ENCODE results near the gene PRDM16. TPM values are rescaled to one million over a fixed set of nuclear protein-coding genes. Genes with fewer than 3 reads are reported as not detected.

Gene PRDM16
- total and polyA plus RNA-seq, 2 of the 4 experiments (the other 2 are of a cell fraction), result 0.02 TPM; not detected in 1

DNA sequence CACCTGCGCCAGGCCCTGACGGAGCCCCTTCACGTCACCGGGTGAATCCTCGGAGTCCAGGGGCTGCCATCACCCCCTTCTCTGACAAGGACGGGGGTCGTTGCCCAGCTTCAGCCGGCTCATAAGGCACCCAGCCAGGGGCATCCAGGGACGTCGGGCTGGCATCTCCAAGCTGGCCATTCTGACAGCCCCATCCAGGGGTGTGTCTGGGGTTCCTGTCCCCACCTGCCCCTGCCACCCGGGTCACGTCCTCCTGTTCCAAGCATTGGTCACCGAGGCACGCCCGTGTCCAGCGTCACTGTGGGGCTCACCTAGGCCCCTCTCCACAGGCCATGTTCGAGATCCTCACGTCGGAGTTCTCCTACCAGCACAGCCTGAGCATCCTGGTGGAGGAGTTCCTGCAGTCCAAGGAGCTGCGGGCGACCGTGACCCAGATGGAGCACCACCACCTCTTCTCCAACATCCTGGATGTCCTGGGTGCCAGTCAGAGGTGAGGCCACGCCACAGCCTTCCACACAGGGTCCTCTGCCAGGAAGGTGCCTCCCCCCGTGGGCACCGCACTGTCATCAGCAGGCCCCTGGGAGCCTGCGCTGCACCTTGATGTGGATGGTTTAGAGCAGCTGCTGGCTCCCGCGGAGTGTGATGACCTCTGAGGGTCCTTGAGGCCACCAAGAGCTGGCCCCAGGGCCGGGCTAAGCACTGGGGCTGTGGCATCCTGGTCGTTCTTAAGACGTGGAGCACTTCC lies 400.3 kb downstream of the PRDM16 start:
- no peak overlapping the region for H3K56ac ChIP-seq (ENCODE audit: extremely low read depth, insufficient read depth, low read length)
- dilution Hi-C loops (cut with HindIII; ENCODE audit: low sequenced_read_pairs, unreplicated experiment), result no loop called here
- no peak for DNase-seq
- POLR2A ChIA-PET (ENCODE audit: unreplicated experiment), result no interaction called here
- TF ChIP-seq RCOR1 (IDR thresholded peaks at IDR 0.05; ENCODE audit: insufficient replicate concordance, low read length) (no peak), RFX5 (IDR thresholded peaks at IDR 0.05; ENCODE audit: low read depth, low read length) (no peak)
- no peaks in the 10 kb centered on the region for H3K36me3 ChIP-seq (ENCODE audit: control insufficient read depth, insufficient read depth, low read length)
- BruUV-seq (replicated peaks), result no TSS peak
- intact Hi-C loops (cut with micrococcal nuclease), result no loop called here
- H3K4me3 ChIP-seq (ENCODE audit: insufficient read depth, low read depth, low read length), result no peak overlapping the region
- no peak overlapping the region for H2AK9ac ChIP-seq (replicated peaks; ENCODE audit: low read depth, low read length, poor library complexity)
- no peak overlapping the region for H4K8ac ChIP-seq (ENCODE audit: low read depth in 2 of 2, low read length in 2 of 2)
- no peak overlapping the region for H4K5ac ChIP-seq (ENCODE audit: low read depth, low read length)
- in situ Hi-C loops (cut with MboI; ENCODE audit: low sequenced_read_pairs), result no loop called here
- no peak overlapping the region for H3K23ac ChIP-seq (ENCODE audit: low read depth, low read length)
- H3K18ac ChIP-seq (ENCODE audit: low read depth, low read length), result no peak overlapping the region
- no peaks in the 10 kb centered on the region for H3K9me3 ChIP-seq (ENCODE audit: control insufficient read depth, insufficient read depth, low read length)
- no peak overlapping the region for H2BK15ac ChIP-seq (ENCODE audit: low read depth, low read length)
- H2AK5ac ChIP-seq (ENCODE audit: low read depth, low read length), result no peak overlapping the region
- no peak overlapping the region for H3K4me2 ChIP-seq (ENCODE audit: low read depth, low read length)
- H3K27ac ChIP-seq (ENCODE audit: insufficient read depth, low read length), result no peak overlapping the region
- no peak overlapping the region for H3K14ac ChIP-seq (replicated peaks; ENCODE audit: low read depth, low read length)
- peaks cover 3% of the 10 kb centered on the region; the same call in 1 of the 2 replicates for H3K9me1 ChIP-seq (ENCODE audit: insufficient read depth, low read length)
- H2BK20ac ChIP-seq (ENCODE audit: low read depth, low read length), result no peak overlapping the region
- H3K4ac ChIP-seq (ENCODE audit: low read depth, low read length), result no peak overlapping the region
- no peak overlapping the region for H2BK5ac ChIP-seq (ENCODE audit: low read depth, low read length, poor library complexity, severe bottlenecking)
- ATAC-seq (ENCODE audit: low read depth), result no peak
- H3K9ac ChIP-seq (ENCODE audit: low read depth, low read length), result no peak overlapping the region
- H4K20me1 ChIP-seq (ENCODE audit: insufficient read depth, low read length), result no peaks in the 10 kb centered on the region; the same call in 1 of the 2 replicates
- H2BK120ac ChIP-seq (ENCODE audit: low read depth, low read length), result no peak overlapping the region
- H3K4me1 ChIP-seq (ENCODE audit: control insufficient read depth, insufficient read depth, low read length), result peaks cover 11% of the 10 kb centered on the region
- no peak overlapping the region for H4K91ac ChIP-seq (ENCODE audit: insufficient read depth, low read depth, low read length)
- WGBS, 2 experiments (ENCODE audit: extremely low coverage in 2 of 2, insufficient read length in 1 of 2), result 92% methylated on average over 14 of the region's 31 CpGs; no CpG with 5 or more reads in 1 of the 2 experiments
- CTCF ChIA-PET, result no interaction called here
- H2AFZ ChIP-seq (replicated peaks; ENCODE audit: low read length, poor library complexity), result no peak overlapping the region
- H3K79me1 ChIP-seq (ENCODE audit: low read depth in 1 of 2, low read length in 2 of 2), result no peaks in the 10 kb centered on the region
- peaks cover 3% of the 10 kb centered on the region for H3K27me3 ChIP-seq (ENCODE audit: control insufficient read depth, insufficient read depth, low read length)
